HG03139 (cell line): Measurements from ENCODE around the gene SMPD3.
A peak's percentile ranks its signal among the peaks of the same experiment; 100 is the strongest.

Experiments used
- ATAC-seq: cut with Tn5 transposase; IDR thresholded peaks from one replicate; pipeline ENCODE4 v1.9.1; 2021; ENCODE audit not compliant: unreplicated experiment

Gene SMPD3

DNA sequence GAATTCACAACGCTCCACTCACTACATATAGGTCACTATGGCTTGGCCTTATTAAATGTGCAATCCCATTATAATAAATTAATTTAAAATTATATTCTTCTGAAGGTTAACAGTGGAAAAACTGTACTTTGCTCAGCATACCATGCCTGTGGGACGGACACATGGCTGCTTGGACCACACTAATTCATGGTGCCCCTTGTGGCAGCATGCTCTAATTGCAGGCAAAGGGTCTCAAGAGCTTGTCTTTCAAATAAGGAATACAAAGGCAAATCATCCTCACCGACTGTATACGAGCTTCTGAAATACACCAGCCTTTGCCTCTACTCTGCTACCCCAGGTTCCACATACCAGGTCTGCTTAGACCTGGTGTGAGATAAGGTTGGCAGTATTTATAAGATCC lies 11.7 kb downstream of the SMPD3 start:
- no peak for ATAC-seq

DNA sequence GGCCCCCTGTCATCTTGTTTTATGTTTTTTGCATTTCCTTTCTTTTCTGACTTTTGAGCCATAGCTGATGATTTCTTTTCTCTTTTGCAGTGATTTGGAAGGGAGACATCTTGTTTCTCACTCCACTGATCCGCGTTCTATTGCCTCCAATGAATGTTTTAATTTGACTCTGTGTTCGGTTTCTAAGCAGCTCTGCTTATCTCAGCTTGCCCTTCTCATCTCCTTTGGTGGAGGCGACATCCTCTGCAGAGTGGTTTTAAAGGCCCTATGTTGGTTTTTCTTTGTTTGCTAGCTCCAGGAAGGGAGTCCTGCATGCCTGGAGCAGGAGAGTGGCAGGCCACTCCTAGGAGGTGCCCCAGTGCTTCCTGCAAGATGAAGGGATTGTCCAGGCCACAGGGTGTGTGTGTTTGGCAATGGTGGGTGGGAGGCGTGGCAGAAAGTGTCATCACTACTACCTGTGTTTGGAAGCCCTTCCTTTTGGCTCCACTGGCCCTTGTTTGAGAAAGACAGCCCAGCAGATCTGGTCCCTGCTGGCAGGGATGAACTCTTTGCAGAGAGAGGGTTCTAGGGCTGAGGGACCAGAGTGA lies 13.6 kb downstream of the SMPD3 start:
- no peak for ATAC-seq

DNA sequence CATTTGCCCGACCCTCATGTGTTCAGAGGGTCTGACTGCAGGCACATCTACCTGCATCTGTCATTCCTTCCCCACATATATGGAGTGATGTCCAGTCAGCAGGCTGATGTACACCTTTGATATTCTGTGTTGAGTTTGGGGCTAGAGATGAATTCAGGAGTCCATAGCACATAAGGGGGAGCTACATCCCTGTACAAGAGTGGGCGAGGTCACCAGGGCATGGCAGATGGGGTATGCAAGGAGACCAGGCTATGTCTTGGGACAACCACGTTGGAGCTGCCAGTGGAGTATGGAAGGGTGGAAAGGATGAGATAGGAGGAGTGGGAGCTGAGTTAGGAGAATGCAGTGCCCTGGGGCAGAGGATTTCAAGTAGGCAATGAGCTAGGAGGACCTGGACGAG lies 15.0 kb downstream of the SMPD3 start:
- no peak for ATAC-seq

DNA sequence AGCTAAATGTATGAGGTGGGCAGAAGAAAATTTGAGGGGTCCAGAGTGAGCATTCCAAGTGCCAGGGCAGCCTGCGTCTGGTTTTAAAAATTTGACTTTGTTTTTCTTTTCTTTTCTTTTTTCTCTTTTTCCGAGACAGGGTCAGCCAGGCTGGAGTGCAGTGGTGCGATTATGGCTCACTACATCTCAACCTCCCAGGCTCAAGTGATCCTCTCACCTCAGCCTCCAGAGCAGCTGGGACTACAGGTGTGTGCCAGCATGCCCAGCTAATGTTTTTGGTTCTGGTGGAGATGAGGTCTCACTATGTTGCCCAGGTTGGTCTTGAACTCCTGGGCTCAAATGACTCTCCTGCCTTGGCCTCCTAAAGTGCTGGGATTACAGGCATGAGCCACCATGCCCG lies 15.6 kb downstream of the SMPD3 start:
- no peak for ATAC-seq

DNA sequence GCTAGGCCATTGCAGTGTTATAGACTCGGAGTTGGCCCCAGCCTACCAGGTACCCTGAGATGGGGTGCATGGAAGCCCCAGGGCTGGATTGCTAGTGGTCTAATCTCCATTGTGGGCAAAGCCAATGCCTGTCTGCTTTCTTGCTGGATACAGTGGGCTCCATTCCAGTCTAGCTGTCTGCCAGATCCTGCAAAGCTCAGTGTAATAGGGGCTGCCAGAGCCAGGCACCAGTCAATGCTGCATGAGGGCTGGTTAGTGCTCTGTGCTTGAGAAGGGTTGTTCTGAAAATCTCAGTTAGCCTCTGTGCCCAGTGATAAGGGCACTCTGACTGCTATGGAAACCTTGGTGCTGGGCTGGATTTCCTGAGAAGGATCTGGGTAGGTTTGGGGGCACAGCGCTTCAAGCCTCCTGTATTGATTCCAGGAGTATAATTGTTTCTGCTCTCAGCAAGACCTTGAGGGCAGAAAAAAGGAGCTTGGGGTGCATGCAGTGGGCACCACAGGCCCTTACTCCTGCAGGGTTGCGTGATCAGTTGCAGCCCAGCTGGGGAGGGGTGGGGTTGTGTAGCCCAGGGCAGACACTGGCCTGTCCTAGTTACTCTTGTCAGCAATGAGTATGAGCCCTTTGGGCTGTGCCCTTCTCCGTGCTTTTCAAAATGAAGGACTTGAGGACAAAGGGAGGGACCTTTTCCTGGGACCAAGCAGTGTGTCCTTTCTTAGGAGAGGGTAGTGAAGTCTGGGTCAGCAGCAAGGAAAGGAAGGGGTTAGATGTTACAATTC lies 19.0 kb downstream of the SMPD3 start:
- no peak for ATAC-seq

DNA sequence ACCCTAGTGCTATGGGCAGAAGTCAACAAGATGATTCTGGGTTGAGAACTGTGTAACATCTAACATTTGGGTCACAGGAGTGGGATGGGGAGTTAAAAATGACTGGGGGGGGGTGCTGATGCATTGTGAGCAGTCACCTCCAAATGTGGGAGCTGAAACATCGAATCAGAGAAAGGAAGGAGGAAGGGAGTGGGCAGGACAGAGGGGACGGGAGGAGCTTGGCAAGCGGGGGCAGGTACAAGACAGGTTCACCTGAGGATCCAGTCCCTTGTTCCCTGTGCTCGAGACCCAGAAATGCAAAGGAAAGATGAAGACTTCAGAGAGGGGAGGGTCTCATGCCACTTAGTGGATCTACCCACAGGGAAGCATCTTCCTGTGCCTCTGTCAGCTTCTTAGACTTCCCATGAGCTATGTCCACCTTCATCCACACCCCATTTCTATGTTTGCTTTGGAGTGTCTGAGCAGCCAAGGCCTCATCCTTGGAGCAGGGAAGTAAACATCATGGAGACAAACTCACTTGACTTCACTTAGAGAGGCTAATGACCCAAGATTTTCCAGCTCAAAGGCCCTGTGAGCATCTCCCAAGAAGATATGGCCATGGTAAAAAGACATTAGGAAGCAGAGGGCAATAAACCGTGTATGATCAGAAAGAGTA lies 20.5 kb downstream of the SMPD3 start:
- no peak for ATAC-seq

DNA sequence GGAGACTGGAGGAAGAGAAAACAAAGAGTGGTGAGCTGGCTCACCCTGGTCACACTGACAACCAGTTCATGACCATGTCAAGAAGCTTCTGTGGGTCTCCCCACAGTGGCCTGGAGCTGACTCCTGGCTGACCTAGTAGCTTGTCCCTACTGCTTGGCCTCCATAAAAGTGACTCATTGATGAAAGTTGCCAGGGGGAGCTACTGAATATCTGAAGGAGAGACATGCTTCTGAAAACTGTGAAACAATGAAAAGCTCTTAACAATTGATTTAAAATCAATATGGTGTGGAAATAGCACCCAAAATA lies 22.0 kb downstream of the SMPD3 start:
- no peak for ATAC-seq

DNA sequence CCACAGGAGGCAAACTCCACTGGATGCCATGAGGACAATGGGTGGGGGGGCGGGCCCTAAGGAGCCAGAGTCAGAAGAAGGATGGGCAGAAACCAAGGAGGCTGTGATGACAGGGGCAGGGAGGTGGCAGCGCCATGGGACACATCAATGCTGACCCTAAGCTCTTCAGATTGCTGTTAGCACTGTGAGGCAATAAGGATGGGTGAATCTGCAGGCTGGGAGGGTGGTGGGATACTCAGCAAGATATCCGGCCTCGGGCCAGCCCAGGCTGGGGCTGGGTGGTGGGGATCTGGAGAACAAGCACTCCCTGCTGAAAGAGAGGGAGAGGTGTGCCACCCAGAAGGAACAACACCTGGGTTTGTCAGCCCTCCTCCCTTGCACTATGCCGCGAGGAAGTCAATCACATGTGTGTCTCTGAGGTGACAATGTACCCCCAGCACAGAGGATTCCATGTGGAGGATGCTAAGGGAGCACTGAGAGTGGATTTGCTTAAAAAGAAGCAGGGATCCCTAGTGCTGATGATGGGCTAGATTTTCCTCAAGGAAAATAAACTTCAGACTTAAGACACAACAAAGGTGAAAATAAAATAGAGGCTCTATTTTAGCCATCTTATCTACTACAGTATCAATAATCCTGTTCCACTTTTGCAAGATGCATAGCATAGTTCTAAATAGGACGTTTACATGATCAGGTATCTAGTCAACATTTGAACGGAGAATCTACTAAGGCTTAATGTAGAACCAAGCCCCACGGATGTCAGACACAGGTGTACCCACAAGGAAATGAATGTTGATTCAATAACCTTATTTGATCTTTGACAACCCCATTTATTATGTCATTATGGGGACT lies 22.6 kb downstream of the SMPD3 start:
- ATAC-seq: no peak

DNA sequence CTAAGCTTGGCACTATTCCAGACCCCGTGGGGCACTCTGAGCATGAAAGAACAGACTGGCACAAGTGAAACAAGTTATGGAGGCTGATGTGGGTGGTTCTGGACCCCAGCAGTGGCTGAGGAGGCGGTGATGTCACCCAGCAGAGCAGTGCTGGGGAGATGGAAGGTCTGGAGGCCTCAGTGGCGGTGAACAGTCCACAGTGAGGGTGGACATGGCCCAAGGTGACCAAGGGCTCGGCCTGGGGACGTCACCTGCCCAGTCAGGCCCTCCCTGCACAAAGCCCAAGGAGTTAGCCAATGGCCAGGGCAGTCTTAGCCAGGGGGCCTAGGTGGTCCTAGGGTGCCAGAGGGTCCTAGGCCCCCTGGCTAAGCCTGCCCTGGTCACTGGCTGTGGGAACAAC lies 24.5 kb downstream of the SMPD3 start:
- ATAC-seq: no peak

DNA sequence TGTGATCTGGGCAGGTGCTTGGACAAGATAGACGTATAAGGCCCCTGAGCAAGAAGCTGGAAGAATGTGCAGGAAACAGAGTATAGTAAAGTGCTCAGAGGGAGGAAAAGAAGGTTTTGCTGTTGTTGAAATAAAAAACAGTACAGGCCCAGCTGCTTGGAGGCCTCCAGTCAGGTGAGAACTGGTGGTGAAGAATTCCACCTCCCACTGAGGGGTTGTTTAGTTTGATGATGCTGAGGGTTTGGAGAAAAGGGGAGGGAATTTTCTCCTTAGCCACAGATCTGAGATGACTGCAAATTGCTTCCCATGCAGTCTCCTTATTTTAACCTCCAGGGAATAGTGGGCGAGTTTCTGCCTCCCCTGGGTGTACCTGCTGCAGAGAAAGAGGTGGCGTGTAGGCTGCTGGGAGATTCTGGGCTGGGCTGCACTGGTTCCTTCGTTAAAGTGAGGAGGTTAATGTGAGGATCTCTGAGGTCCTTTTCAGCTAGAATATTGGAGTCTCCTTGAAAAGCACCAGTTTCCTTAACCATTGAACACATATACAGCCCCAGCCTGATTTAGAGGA lies 25.8 kb downstream of the SMPD3 start:
- no peak for ATAC-seq

DNA sequence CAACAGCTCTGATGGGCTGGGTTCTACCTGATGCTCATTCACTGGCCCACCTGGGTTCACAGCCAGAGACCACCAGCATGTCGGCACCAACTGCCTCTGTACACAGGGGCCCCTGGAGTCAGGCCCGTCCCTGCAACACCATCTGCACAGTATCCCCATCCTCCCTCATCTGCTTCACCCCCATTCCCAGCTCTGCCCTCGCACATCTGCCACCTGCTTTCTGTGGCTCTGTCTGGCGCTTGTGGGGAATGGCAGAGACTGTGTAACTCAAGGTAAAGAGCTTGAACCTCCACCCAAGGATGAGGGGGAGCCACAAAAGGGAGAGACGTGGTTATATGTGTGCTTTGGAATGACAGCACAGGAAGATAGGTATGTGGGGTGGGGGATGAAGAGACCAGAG lies 27.2 kb downstream of the SMPD3 start:
- no peak for ATAC-seq

DNA sequence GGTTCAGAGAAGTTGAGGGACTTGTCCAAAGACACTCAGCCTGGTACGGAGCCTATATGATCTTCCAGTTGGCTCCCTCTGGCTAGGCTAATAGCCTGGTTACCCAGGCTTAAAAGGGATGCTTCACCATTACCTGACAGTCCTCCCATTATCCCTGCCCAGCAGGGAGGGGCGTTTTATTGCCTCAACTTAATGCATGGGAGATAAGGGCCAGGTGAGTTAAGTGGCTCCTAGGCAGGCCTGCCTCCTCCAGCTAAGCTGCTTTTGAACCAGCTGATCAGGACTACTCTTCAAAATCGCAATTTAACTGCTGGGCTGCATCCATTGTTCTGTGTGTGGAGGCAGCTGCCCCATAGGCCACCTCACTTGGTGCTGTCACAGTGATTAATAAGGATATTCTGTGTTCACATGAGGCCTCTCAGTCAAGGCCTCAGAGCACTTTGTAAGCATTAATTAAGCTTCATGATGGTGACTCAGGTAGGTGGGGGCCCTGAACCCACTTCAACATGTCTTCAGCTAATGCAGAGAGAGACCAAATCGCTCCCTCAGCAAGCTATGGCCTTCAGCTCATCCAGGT lies 27.9 kb downstream of the SMPD3 start:
- no peak for ATAC-seq

DNA sequence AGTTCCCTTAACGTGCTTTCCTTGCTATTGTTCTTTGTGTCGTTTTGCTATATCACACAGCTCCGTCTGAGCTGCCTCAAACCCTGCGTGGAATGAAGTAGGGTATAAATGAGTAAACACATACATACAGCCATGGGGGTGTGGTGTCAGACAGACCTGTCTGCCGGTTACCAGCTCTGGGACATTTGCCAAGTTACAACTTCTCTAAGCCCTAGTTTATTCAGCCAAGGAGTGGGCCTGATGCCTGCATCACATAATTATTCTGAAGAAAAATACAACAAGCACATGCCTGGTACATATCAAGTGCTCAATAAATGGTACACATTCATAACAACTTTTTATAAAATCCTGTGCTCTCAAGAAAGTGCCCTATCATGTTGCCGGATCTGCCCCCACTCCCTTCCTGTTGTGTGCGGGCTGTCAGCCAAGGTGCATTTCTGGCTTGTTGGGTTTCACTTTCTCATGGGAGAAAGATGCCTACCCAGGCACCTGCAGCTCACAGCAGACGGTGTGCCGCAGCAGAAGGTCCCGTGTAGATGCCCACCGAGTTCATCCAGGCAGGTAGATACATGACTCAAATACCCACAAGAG lies 30.5 kb downstream of the SMPD3 start:
- ATAC-seq: peak; percentile 63

DNA sequence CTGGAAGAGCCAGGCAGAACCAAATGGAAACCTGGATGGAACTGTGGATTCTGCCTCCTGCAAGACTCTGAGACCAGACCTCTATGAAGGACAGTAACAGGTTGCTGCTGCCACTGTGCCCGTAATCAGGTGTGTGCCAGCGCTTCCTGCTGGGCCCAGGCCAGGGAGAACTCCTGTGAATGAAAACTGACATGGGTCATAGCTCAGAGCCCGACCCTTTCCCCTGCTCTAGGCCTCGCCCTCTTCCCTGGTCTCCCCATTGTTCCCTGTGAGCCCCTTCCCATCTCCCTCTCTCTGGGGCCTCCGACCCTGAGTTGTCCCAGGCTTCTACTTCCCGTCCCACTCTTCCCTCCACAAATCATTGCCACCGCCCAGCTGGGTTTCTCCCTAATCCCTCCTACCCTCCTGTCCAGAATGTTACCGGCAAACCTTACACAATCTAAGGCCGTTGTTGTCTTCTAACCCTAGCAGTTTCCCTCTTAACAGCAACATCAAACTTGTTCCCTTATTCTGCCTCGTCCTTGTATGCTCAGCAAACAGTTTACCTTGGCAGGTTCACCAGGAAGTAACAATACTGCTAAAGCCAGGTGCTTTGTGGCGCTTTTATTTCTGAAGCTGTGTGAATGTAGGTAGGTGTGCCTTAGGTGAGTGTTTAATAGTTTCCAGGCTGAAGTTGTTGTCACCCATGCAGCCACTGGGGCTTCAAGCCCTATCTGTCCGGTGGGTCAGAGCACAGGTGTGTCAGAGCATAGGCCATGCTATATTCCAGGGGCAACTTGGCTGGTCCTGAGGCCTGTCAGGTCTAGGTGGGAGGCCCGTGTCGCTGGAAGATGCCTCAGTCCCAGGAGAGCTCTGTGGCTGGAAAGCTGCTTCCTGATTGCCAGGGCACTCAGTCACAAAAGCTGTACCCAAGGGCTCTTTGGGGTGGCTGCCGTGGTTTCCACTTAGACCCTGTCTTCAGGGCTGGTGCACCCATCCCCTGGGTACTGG lies 32.0 kb downstream of the SMPD3 start:
- no peak for ATAC-seq

DNA sequence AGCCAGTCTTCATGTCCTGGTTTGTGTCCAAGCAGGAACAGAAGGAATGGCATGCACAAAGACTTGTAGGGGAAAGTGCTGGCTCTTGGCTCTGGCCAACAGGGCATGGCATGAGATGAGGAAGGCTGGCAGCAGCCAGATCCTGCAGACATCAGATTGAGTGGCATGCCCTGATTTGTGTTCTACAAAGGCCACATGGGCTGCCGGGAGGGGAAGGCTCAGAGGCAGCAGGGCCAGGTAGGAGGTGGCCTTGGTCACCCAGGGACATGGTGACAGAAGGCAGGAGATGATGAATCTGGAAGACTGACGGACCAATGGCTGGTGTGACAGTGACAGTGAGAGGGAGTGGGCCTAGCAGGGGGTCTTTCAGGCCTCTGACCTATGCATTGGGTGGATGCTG lies 33.7 kb downstream of the SMPD3 start:
- no peak for ATAC-seq

DNA sequence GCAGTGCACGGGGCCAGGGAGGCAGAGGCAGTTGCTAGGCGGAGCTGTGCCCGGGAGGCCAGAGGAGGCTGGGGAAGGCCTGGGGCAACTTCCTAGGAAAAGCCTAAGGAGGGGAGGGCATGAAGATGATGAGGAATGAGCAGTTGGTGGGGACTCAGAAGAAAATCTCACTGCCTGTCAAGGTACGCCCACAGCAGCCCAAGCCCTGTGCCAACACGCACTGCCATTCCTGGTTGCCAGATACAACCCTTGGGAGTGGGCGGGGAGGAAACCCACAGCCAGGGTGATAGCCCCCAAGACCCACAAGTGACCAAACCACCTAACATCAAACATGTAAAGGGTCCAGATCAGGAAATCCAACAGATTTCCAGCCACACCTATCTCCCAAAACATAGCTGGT lies 36.2 kb downstream of the SMPD3 start:
- ATAC-seq: no peak

DNA sequence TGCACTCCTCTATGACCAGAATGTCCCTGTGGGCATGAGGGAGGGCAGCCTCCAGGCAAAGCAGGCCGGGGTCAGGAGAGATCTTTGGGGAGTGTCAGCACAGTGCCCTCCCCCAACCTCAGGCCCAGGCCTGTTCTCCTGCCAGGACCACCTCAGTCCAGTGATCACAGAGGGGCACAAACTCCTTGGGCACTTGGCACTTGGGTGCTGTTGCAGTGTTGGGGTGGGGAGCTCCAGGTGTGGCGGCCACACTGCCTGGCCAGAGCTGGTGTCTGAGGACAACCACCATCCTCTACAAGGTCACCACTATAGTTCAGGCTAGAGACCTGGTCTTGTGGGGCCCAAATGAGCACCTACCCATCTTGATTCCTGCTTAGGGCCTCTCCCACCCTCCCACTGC lies 37.2 kb downstream of the SMPD3 start:
- no peak for ATAC-seq

DNA sequence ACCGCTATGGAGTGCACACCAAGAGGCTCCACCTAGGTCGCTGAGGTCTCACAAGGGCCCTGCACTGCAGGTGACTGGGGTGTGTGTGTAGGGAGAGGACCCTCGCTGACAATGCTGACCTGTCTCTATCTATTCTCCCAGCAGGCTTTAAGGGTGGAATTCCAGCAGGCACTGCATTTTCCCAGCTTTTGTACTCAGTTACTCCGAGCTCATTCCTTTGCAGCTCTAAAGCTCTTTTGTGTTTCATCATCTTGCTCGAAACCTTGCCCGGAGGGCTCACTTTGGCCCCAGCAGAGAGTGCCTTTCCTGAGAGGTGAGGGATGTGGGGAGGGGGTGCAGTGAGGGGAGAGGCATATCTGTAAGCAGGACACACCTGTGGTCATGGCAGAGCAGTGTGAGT lies 39.3 kb downstream of the SMPD3 start:
- no peak for ATAC-seq

DNA sequence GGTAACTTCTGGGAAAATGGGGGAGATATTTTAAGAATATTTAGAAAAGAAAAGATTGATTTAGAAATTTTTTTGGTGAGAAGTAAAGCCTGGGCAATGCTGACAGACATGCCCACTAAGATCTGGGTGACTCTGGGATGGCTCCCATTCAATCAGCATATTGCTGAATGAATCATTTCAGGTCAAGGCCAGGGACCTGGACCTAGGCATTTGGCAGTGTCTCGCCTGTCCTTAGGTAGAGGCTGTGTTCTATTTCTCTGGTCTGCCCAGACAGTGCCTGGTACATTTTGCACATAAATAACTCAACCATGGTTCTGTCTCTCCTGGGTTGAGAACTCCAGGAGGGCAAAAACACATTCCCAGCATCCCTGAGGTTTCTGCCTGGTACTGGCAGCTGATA lies 39.9 kb downstream of the SMPD3 start:
- no peak for ATAC-seq
